Limb (tissue), 2 donors: Measurements from ENCODE around the gene MATCAP1.

Experiments used
- DNase-seq, 2 donors: peaks; one replicate each; pipeline ENCODE4 v3.0.0-alpha.2; 2016; ENCODE audit errors: extremely low spot score in 2 of 2

MATCAP1 gene

GRCh38 chr16:67157892-67158635, 25.7 kb downstream of the MATCAP1 start:
- DNase-seq: no peak

DNA sequence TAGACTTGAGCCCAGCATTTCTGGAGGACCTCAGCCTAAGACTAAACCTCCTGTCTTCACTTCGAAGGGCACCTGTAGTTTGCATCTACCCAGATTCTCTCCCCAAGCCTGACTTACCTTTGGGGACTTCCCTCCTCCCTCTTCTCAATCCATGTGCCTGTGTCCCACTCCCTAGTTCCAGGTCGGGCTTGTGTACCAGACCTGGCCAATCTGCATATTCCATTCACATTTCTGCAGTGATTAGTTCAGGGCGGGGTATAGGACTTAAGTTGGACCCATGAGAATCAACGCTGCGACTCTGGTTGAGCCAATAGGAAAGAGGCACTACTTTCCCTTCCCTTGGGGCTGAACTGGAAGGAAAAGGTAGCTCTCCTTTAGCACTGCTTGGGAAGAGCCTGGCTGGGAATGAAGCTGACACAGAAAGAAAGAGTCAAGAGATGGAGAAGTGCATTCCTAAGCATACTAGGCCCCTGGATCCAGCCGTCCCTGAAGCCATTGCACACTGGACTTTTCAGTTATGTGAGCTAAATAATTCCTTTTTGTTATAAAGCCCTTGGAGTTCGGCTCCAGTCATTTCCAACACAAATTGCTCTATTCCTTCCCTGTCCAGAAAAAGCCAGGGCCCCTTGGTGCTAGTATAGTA, 26.5 kb downstream of the MATCAP1 start:
- DNase-seq: no peak

GRCh38 chr16:67156143-67156844, 27.5 kb downstream of the MATCAP1 start:
- no peak for DNase-seq

- DNase-seq: peak; percentile 76 to 88
These were observed 28.2 kb downstream of the MATCAP1 start for GRCh38 chr16:67155295-67156142.

GRCh38 chr16:67154578-67155294, 29.0 kb downstream of the MATCAP1 start:
- DNase-seq: no peak

DNA sequence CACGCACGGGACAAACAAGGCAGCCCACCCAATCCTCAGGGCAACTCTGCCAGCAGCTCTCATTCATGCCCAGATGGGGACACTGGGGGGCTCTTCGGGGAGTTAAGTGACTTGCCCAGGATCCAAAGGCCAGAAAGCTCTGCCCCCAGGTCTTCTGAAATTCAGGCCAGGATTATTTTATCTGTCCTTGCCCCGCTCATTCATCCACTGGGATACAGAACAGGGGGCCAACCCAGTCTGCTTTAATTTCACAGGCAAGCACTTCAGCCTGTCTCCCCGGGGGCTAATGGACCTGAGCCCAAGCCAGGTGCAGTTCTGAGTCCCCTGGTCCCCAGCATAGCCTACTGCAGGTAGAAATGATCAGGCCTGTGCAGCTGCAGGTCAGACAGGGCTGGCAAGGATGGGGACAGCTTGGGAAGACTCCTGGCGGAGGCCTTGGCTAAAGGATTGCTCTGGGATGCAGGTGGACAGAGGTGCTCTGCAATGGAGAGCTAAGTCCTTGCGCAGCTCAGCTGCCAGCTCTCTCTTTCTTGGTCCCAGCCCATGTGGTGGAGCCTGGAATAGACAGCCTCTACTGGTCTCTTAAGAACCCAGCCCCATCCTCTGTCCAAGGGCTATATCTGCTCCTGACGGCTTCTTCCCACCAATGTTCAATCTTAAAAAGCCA, 32.2 kb downstream of the MATCAP1 start:
- DNase-seq: no peak

DNA sequence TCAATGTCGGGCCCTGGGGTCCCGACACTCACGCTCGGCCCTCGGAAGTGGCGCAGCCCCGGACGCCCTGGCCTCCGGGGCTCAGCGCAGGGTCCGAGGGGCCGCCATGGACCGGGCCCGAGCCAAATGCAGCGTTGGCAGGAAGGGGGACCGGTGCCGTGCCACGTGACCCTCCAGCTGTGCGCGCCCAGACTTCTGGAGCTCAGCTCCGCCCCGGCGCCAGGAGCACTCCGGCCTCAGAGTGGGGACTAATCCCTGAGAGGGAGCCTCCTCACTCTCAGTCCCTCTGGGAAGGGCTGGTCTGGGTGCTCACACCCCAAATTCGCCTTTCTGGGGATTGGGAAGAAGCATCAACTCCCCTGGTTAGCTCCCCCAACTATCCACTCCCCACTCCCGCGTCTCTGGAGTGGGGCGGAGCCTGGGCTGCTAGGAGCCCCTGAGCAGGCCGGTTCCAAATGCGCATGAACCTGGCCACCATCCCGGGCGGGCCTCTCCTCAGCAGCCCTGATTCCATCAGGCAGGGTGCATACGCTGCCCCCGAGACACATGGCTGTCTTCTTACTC, 32.8 kb downstream of the MATCAP1 start, which contains the start of gene B3GNT9:
Gene B3GNT9, minus strand, starts transcription at position 166 of the 564 bp plus-strand sequence. CDS start 513 bp downstream, outside the sequence.
- peak; percentile 70 to 82 for DNase-seq

- peak; percentile 67 to 78 for DNase-seq
These were observed 33.5 kb downstream of the MATCAP1 start for GRCh38 chr16:67150047-67150832.

- no peak for DNase-seq
These were observed 34.3 kb downstream of the MATCAP1 start for GRCh38 chr16:67149276-67150046.

DNA sequence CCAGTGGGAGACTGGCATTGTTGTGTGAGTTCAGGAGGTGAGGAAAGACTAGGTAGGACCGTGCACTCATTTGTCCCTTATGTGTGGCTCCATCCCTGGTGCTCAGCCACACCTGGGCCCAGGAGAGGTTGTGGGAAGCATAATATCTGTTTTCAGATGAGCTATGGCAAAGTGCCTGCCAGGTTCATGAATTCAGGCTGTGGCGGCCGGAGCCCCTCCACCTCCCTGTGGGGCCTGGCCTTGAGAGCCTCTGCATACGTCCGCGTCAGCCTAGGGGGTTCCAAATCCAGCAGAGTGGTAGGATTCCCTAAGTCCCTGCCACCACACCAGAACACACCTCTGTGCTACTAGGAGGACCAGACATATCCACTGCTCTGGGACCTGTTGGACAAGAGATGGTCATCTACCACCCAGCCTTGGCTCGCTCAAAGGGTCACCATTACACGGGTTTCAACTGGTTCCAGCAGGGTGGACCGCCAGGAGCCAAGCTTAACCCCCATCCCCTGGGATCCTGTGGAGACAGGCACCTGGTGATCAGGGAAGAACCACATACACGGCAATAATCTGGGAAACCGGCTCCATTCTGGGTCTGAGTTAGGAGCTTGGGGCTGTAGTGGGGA, 35.0 kb downstream of the MATCAP1 start:
- no peak for DNase-seq

- no peak for DNase-seq
These were observed 35.5 kb downstream of the MATCAP1 start for GRCh38 chr16:67148221-67148620.

DNA sequence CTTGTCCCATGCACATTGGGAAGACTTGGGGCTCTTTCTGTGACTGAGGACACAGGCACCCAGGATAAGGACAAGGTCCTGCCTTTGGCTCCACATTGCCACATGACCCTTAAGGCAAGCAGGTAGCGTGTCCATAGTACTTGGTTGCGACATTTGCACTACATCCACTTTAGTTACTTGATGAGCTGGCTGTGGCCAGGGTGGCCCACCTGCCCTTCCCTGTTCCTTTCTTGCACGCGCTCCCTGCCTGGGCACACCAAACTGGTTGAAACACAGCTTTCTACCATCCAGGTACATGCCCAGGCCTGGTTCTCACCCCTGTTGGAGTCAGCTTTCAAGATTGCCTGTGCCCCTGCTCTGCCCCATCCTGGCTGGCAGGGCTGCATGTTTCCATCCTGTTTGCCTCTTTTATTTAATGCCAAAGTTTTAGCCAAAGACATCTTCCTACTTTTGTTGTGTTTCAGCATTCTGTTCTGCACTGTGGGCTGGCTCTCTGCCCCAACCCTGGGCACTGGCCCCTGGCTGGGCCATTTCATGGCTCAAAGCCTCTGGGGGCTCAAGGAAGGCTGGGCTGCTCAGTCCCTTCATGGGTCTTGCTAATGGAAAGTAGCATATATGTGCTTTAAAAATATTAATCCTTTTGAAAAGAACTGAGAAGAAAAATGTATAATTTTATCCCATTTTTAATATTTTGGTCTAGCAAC, 36.2 kb downstream of the MATCAP1 start:
- no peak for DNase-seq

GRCh38 chr16:67146523-67147357, 37.0 kb downstream of the MATCAP1 start:
- no peak for DNase-seq

GRCh38 chr16:67145746-67146145, 38.0 kb downstream of the MATCAP1 start:
- no peak for DNase-seq

- DNase-seq: no peak
These were observed 38.8 kb downstream of the MATCAP1 start for GRCh38 chr16:67144943-67145342.

GRCh38 chr16:67142342-67142741, 41.4 kb downstream of the MATCAP1 start:
- DNase-seq: no peak
